Stimulated activated CD4-positive, alpha-beta T cell treated with anti-CD3 and anti-CD28 coated beads, TNF-alpha, amount 100 ng/mL, for 1 hour (primary cell): ENCODE results near the gene GH1.
"Not testable (repeated sequence)": the region's sequence is repeated elsewhere in the genome, so short reads cannot be mapped to it uniquely, and the experiment has no call there.

Experiments used
- DNase-seq, 3 donors: peaks; one replicate each; pipeline ENCODE4 v3.0.0-alpha.2; 2020; ENCODE audit warnings: low read depth in 3 of 3, low spot score in 1 of 3

Gene GH1

DNA sequence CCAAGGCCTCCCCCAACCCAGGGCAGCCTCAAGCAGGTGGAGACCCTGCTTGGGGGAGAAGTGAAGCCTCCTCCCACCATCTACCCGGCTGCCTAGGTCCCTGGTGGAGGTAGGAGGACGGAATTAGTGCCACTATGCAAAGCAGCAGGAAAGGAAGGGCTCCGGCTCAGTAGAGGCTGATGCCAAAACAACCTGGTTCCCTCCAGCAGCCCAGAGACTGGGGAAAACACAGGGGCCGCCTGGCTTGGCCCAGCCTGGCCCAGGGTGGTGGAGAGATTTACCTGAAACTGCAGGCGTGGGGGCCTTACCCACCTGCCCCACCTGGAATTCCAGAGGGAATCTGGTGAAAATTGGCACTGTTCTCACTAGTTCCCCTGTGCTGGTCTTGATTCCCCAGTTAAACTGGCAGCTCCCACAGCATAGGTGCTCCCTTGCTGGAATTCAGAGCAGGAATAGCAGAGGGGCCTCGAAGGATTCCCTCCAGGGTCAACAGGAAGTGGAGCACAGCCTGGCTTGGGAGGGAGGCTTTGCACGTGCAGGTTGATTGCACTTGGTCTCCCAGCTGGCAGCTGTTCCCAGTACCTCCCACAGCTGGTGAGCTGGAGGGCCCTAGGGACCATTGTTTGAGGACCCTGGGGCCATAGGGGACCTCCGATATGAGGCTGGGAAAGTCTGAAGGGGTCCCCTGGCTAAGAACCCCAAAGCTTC lies 9.0 kb upstream of the GH1 start:
- DNase-seq = no peak

- no peak for DNase-seq
Measured at GRCh38 chr17:63926164-63926563, 7.5 kb upstream of the GH1 start.

- DNase-seq = no peak
Measured at GRCh38 chr17:63925615-63926014, 7.0 kb upstream of the GH1 start.

DNA sequence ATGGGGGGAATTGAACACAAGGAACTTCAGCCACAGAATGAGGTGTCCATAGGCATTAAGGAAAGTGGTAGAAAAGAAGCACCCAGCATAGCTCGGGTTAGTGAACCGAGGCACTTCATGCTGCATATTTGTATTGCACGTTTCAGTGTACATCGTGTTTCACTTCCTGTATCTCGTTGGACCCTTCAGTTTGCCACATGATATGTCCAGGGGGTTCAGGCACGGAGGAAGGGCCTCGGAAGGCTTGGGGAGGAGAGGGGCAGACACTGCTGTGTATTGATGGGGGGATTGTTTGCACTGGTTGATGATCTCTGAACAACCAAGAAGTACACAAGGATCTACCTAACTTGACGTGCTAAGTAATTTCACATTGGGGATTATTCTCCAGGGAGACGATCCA lies 3.8 kb upstream of the GH1 start:
- DNase-seq = not testable (repeated sequence)

GRCh38 chr17:63920779-63921178 lies 2.1 kb upstream of the GH1 start:
- DNase-seq = not testable (repeated sequence)

- DNase-seq = not testable (repeated sequence)
Measured at GRCh38 chr17:63920050-63920449, 1.4 kb upstream of the GH1 start.

GRCh38 chr17:63919311-63919723 lies 678 bp upstream of the GH1 start:
- peak; percentile 33 to 59 (median 44) for DNase-seq

DNA sequence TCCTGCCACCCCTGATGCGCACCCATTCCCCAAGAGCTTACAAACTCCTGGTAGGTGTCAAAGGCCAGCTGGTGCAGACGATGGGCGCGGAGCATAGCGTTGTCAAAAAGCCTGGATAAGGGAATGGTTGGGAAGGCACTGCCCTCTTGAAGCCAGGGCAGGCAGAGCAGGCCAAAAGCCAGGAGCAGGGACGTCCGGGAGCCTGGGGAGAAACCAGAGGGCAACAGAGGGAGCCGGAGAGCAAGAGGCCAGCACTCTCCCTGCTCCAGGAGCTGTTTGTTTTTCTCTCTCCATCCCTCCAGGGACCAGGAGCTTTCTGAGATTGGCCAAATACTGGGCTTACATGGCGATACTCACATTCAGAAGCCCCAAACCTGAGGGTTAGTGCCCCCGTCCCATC lies 334 bp downstream of the GH1 start:
- DNase-seq = no peak

GRCh38 chr17:63917646-63918045 lies 993 bp downstream of the GH1 start:
- DNase-seq = no peak

GRCh38 chr17:63917206-63917605 lies 1.4 kb downstream of the GH1 start:
- not testable (repeated sequence) for DNase-seq

- no peak for DNase-seq
Measured at GRCh38 chr17:63916566-63917185, 2.0 kb downstream of the GH1 start.

- DNase-seq = not testable (repeated sequence)
Measured at GRCh38 chr17:63915753-63916152, 2.9 kb downstream of the GH1 start.

GRCh38 chr17:63914471-63914870 lies 4.2 kb downstream of the GH1 start:
- DNase-seq = no peak

- peak in 2 of 3 donors; percentile 35 to 49 for DNase-seq
Measured at GRCh38 chr17:63911657-63912100, 7.0 kb downstream of the GH1 start.

- DNase-seq = no peak
Measured at GRCh38 chr17:63911041-63911635, 7.5 kb downstream of the GH1 start, which contains the start of gene CSHL1. Gene CSHL1, minus strand, starts transcription at chr17:63911258. Its CDS starts 62 bp downstream, at chr17:63911196.

GRCh38 chr17:63910096-63910495 lies 8.5 kb downstream of the GH1 start:
- DNase-seq = no peak

DNA sequence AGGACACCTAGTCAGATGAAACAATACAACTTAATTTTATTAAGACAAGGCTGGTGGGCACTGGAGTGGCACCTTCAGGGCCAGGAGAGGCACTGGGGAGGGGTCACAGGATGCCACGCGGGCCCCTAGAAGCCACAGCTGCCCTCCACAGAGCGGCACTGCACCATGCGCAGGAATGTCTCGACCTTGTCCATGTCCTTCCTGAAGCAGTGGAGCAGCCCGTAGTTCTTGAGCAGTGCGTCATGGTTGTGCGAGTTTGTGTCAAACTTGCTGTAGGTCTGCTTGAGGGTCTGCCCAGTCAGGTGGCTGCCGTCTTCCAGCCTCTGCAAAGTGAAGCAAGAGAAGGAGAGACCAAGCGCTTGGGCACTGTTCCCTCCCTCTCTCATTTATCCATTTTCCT lies 9.1 kb downstream of the GH1 start:
- DNase-seq = not testable (repeated sequence)

- not testable (repeated sequence) for DNase-seq
Measured at GRCh38 chr17:63907161-63907778, 11.4 kb downstream of the GH1 start.

DNA sequence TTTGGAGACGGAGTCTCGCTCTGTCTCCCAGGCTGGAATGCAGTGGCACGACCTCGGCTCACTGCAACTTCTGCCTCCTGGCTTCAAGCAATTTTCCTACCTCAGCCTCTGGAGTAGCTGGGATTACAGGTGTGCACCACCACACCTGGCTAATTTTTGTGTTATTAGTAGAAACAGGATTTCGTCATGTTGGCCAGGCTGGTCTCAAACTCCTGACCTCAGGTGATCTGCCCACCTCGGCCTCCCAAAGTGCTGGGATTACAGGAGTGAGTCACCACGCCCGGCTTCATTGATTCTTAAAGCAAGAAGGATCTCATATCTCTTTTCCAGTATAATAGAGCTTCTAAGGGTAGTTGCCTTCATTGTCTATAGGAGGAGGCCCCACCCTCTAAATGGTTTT lies 13.8 kb downstream of the GH1 start:
- DNase-seq = not testable (repeated sequence)

DNA sequence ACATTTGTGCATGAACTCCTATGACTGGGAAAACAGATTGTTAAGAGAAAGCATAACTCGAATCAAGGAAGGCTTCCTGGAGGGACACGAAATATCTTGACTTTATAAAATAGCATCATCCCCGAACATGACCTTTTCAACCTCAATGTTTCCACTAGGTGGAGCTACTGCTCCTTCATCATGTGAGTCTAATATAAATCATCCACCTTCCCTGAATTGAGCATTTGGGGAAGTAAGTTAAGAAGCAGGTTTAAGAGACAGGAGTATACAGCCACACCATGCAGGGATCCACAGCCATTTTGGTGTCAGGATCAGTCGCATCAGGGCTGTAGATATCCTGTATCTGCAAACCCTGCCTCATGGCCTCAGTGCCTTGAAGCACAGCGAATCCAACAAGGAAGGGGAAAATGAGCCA lies 14.8 kb downstream of the GH1 start:
- not testable (repeated sequence) for DNase-seq

DNA sequence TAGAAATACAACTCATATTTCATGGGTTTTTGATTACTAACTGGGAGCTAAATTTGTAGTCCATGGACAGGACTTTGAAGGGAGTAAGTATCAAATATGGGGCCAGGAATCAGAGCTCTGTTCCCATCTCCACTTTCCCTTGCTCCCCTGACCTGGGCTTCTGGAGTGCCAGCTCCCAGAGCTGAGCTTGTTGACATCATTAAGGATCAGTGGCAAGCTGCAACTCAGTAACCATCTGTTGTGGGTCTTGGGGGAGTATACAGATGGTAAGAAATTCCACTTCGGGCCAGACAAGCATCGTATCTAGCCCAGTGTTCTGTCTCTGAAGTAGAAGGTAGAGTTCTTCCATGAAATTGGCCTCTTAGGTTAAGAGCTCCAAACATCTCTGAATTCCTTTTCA lies 16.7 kb downstream of the GH1 start:
- not testable (repeated sequence) for DNase-seq
